ENCODE data around the gene MEI4.
"Not testable (repeated sequence)": the region's sequence is repeated elsewhere in the genome, so short reads cannot be mapped to it uniquely, and the experiment has no call there.

Gene MEI4

GRCh38 chr6:77669913-77670312 lies 17.1 kb downstream of the MEI4 start:
- CTCF ChIA-PET, result interaction anchor here (1.3 to 1.8 kb wide), 3 partner anchors 13 to 50 kb away, joined by 3 to 4 read pairs (median 4); no protein-coding TSS in a partner anchor
- no peak for TF ChIP-seq CTCF (IDR thresholded peaks at IDR 0.05; ENCODE audit: control extremely low read depth, extremely low read depth, low read depth, missing control alignments)
- no peak for DNase-seq (ENCODE audit: extremely low spot score)
- POLR2A ChIA-PET, result no interaction called here

GRCh38 chr6:77674211-77674610 lies 21.4 kb downstream of the MEI4 start:
- no peak for DNase-seq (ENCODE audit: extremely low spot score)
- CTCF ChIA-PET, result no interaction called here
- no peak for TF ChIP-seq CTCF (IDR thresholded peaks at IDR 0.05; ENCODE audit: control extremely low read depth, extremely low read depth, low read depth, missing control alignments)
- POLR2A ChIA-PET, result no interaction called here

GRCh38 chr6:77678048-77678447 lies 25.2 kb downstream of the MEI4 start:
- DNase-seq (ENCODE audit: extremely low spot score), result no peak
- ChIA-PET POLR2A (no interaction called here), CTCF (interaction anchor here (1.0 to 2.1 kb wide), 3 partner anchors 9 to 27 kb away, joined by 3 to 7 read pairs (median 3); no protein-coding TSS in a partner anchor)
- TF ChIP-seq CTCF (IDR thresholded peaks at IDR 0.05; ENCODE audit: control extremely low read depth, extremely low read depth, low read depth, missing control alignments), result no peak

- TF ChIP-seq CTCF (IDR thresholded peaks at IDR 0.05; ENCODE audit: control extremely low read depth, extremely low read depth, low read depth, missing control alignments), result no peak
- ChIA-PET CTCF (interaction anchor here (1.2 kb wide), 1 partner anchor 12 kb away, joined by 3 read pairs; no protein-coding TSS in a partner anchor), POLR2A (no interaction called here)
- DNase-seq (ENCODE audit: extremely low spot score), result no peak
Observed at GRCh38 chr6:77683515-77683914, 30.7 kb downstream of the MEI4 start.

GRCh38 chr6:77686931-77687330 lies 34.1 kb downstream of the MEI4 start:
- no peak for DNase-seq (ENCODE audit: extremely low spot score)
- TF ChIP-seq CTCF (IDR thresholded peaks at IDR 0.05; ENCODE audit: control extremely low read depth, extremely low read depth, low read depth, missing control alignments), result no peak
- POLR2A ChIA-PET, result no interaction called here
- CTCF ChIA-PET, result interaction anchor here (0.8 kb wide), 1 partner anchor 9 kb away, joined by 3 read pairs; no protein-coding TSS in a partner anchor

GRCh38 chr6:77688649-77689048 lies 35.8 kb downstream of the MEI4 start:
- TF ChIP-seq CTCF (IDR thresholded peaks at IDR 0.05; ENCODE audit: control extremely low read depth, extremely low read depth, low read depth, missing control alignments), result no peak
- ChIA-PET CTCF (no interaction called here), POLR2A (no interaction called here)
- DNase-seq (ENCODE audit: extremely low spot score), result no peak

GRCh38 chr6:77700095-77700494 lies 47.3 kb downstream of the MEI4 start:
- DNase-seq (ENCODE audit: extremely low spot score); POLR2A ChIA-PET; CTCF ChIA-PET: not testable (repeated sequence)
